ENCODE data around the gene AGTPBP1.

Gene AGTPBP1

DNA sequence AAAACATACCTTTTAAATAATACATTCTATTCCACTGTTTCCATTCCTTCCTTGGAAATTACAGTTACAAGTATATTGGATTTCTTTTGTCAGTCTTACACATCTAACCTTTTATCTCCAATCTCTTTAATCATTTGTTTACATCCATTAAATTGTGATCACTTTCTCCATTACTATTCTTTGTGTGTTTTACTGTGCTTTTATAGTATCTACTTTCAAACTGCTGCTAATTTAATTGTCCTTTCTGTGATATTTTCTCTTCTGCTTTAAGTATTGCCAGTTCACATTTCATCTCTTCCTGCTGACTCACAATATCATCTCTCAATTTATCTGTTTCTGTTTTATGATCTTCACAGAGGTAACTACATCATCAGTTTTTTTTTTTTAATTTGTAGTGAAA is 39.6 kb downstream of the AGTPBP1 start:
- DNase-seq (ENCODE audit: low spot score), result no peak
- in situ Hi-C loops (cut with MboI; ENCODE audit: low pct_unique_long_range_greater_than_20kb, low sequenced_read_pairs, unreplicated experiment), result no loop called here
- TF ChIP-seq, protein P1, sequence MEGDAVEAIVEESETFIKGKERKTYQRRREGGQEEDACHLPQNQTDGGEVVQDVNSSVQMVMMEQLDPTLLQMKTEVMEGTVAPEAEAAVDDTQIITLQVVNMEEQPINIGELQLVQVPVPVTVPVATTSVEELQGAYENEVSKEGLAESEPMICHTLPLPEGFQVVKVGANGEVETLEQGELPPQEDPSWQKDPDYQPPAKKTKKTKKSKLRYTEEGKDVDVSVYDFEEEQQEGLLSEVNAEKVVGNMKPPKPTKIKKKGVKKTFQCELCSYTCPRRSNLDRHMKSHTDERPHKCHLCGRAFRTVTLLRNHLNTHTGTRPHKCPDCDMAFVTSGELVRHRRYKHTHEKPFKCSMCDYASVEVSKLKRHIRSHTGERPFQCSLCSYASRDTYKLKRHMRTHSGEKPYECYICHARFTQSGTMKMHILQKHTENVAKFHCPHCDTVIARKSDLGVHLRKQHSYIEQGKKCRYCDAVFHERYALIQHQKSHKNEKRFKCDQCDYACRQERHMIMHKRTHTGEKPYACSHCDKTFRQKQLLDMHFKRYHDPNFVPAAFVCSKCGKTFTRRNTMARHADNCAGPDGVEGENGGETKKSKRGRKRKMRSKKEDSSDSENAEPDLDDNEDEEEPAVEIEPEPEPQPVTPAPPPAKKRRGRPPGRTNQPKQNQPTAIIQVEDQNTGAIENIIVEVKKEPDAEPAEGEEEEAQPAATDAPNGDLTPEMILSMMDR (IDR thresholded peaks at IDR 0.05; ENCODE audit: extremely low read depth, insufficient read depth, missing control alignments), result no peak

DNA sequence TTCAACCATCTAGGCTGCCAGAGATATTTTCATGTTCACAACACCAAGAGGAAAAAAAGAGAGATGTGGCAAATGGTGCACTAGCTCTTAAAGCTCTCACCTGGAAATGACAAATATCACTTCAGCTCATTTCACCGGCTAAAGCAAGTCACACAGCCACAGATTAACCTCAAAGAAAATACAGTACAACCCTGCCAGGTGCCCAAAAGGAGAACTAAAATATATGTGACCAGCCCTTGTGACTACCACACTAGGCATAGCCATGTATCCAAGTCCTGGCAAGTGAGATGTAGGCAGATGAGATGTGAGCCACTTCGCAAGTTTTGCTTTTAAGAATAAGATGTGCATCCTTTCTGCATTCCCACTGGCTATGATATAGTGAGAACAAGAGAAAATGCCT is 41.4 kb downstream of the AGTPBP1 start:
- in situ Hi-C loops (cut with MboI; ENCODE audit: low pct_unique_long_range_greater_than_20kb, low sequenced_read_pairs, unreplicated experiment), result no loop called here
- TF ChIP-seq, protein P1 (IDR thresholded peaks at IDR 0.05; ENCODE audit: extremely low read depth, insufficient read depth, missing control alignments), result no peak
- DNase-seq (ENCODE audit: low spot score), result no peak

DNA sequence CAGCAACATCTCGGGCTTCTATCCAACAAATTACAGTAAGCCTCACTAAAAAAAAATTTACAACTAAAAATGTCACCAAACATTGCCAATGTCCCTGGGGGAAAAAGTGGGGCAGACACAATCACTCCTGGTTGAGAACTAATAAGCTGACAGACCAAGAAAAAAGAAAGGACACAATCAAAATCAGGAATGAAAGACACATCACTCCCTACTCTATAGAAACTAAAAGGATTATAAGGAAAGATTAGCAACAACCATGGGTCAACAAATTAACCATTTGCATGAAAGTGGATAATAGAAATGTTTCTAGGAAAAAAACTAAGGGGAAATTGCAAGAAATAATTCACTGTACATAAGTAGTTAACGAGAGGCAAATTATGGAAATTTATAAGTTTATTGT is 53.4 kb downstream of the AGTPBP1 start:
- TF ChIP-seq, protein P1 (IDR thresholded peaks at IDR 0.05; ENCODE audit: extremely low read depth, insufficient read depth, missing control alignments), result no peak
- no peak for DNase-seq (ENCODE audit: low spot score)
- in situ Hi-C loops (cut with MboI; ENCODE audit: low pct_unique_long_range_greater_than_20kb, low sequenced_read_pairs, unreplicated experiment), result loop anchor here (25.0 kb wide), 1 partner anchor 249 kb away; the partner anchor contains the start of gene NAA35

DNA sequence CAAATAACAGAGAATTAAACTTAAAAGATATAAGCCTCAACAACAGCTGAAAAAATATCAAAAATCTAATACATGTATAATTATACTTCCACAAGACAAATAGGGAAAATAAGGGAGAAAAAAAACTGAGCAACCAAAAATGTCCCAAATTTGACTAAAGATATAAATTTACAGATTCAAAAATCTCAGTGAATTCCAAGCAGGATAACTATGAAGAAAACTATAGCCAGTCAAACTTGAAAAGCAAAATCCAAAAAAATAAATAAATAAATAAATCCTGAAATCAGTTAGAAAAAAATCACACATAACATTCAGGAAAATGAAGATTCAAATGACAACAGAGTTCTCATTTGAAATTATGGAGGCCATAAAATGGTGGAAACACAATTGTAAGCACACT is 56.7 kb downstream of the AGTPBP1 start:
- TF ChIP-seq, protein P1 (IDR thresholded peaks at IDR 0.05; ENCODE audit: extremely low read depth, insufficient read depth, missing control alignments), result no peak
- in situ Hi-C loops (cut with MboI; ENCODE audit: low pct_unique_long_range_greater_than_20kb, low sequenced_read_pairs, unreplicated experiment), result loop anchor here (25.0 kb wide), 1 partner anchor 252 kb away; the partner anchor contains the start of gene NAA35
- no peak for DNase-seq (ENCODE audit: low spot score)

DNA sequence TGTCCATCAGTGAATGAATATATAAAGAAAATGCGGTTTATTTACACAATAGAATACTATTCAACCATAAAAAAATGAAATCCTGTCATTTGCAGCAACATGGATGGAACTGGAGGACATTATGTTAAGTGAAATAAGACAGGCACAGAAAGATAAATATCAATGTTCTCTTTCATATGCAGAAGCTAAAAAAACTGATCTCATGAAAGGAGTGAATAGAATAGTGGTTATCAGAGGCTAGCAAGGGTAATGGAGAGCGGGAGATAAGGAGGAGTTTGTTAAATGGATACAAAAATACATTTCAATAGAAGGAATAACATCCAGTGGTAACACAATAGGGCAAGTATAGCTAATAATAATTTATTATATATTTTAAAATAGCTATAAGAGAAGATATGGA is 65.0 kb downstream of the AGTPBP1 start:
- in situ Hi-C loops (cut with MboI; ENCODE audit: low pct_unique_long_range_greater_than_20kb, low sequenced_read_pairs, unreplicated experiment), result loop anchor here (25.0 kb wide), 1 partner anchor 261 kb away; the partner anchor contains the start of gene NAA35
- DNase-seq (ENCODE audit: low spot score), result no peak
- TF ChIP-seq, protein P1 (IDR thresholded peaks at IDR 0.05; ENCODE audit: extremely low read depth, insufficient read depth, missing control alignments), result no peak

DNA sequence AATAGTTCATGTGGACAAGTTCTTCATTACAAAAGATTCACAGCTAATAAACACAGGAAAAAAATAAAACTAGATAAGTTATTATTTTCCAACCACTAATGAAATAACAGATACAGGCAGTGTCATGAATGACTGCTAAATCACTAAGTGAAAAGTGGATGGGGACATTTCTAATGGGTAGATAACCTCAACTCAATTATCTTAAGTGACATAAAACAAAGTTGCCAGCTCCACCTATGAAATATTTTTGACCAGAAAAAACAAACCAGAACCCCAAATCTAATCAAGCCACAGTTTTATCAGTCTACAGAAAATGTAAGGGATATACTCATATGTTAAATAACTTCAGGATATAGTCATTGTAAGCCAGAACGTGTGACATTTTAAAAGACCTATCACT is 74.4 kb downstream of the AGTPBP1 start:
- in situ Hi-C loops (cut with MboI; ENCODE audit: low pct_unique_long_range_greater_than_20kb, low sequenced_read_pairs, unreplicated experiment), result no loop called here
- TF ChIP-seq, protein P1 (IDR thresholded peaks at IDR 0.05; ENCODE audit: extremely low read depth, insufficient read depth, missing control alignments), result no peak
- no peak for DNase-seq (ENCODE audit: low spot score)

DNA sequence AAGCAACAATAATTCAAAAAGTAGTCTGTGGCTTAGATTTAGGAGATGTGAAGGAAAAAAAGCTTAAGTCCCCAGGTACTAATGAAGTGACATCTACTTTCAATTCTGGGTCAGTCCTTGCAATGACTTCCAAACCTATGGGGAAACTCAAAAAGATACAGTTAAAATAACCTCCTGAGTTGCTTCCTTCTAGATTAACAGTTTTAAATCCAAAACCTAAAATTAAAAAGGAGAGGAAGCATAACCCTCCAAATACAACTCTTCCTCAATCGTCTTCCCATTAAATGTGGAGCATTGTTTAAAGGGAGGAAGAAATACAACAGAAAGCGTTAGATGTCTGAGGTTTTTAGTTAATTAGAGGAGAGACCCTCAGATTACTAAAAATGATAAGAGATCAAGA is 75.7 kb downstream of the AGTPBP1 start:
- DNase-seq (ENCODE audit: low spot score), result no peak
- in situ Hi-C loops (cut with MboI; ENCODE audit: low pct_unique_long_range_greater_than_20kb, low sequenced_read_pairs, unreplicated experiment), result no loop called here
- TF ChIP-seq, protein P1 (IDR thresholded peaks at IDR 0.05; ENCODE audit: extremely low read depth, insufficient read depth, missing control alignments), result no peak
